ENCODE results near the gene ZNF792.
"Not testable (repeated sequence)": the region's sequence is repeated elsewhere in the genome, so short reads cannot be mapped to it uniquely, and the experiment has no call there.

The ZNF792 gene

DNA sequence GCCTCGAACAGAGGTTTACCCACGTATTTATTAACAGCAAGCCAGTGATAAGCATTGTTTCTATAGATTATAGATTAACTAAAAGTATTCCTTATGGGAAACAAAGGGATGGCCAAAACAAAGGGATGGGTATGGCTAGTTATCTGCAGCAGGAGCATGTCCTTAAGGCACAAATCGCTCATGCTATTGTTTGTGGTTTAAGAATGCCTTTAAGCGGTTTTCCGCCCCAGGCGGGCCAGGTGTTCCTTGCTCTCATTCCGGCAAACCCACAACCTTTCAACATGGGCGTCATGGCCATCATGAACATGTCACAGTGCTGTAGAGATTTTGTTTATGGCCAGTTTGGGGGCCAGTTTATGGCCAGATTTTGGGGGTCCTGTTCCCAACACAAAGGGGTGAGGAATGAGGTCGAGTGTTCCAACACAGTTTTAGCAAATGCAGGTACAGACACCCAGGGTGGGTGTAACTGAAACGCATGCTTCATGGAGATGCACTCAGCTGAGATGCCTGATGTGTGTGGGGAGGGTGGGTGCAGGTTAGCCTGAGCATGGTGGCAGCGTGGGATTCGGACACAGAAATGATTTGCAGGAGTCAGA lies 6.3 kb upstream of the ZNF792 start:
- DNase-seq = not testable (repeated sequence)

DNA sequence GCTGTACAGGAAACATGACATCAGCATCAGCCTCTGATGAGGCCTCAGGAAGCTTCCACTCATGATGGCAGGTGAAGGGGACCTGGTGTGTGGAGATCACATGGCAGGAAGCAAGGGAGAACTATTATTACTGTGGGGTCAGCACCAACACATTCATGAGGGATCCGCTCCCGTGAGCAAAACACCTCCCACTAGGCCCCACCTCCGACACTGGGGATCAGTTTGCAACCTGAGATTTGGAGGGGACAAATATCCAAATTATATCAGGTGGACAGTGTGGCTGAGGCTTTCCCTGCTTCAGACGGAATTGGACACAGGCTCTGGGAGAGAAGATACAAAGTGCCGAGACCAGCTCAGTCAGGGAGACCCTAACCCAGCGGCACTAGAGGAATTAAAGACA lies 5.7 kb upstream of the ZNF792 start:
- no peak for DNase-seq

DNA sequence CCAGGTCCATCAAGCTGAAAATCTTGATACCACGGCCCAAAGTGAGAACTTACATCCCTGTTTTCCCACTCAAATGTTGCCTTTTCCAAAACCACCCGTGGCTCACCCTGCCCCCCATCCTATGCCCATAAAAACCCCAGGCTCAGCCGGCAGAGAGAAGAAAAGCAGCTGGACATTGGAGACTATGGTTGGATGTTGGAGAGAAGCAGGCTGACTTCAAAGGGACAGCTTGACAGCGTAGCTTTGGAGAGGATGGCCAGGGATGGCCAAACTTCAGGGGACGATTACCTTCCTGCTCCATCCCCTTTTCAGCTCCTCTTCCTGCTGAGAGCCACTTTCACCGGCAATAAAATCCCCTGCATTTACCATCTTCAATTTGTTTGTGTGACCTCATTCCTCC lies 3.5 kb upstream of the ZNF792 start:
- no peak for DNase-seq

DNA sequence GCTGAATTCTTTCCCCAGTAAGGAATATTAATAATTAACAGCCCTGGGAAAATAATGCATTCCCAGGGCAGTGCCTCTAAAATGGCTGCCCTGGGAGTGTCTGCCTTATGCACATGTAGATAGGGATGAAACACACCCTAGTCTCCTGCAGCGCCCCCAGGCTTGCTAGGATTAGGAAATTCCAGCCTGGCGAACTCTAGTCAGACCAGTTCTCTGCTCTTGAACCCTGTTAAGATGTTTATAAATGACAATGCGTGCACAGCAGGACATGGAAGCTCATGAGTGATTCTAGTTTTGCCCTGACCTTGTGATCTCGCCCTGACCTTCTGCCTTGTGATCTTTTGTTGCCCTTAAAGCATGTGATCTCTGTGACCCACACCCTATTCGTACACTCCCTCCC lies 1.5 kb upstream of the ZNF792 start:
- DNase-seq = not testable (repeated sequence)

DNA sequence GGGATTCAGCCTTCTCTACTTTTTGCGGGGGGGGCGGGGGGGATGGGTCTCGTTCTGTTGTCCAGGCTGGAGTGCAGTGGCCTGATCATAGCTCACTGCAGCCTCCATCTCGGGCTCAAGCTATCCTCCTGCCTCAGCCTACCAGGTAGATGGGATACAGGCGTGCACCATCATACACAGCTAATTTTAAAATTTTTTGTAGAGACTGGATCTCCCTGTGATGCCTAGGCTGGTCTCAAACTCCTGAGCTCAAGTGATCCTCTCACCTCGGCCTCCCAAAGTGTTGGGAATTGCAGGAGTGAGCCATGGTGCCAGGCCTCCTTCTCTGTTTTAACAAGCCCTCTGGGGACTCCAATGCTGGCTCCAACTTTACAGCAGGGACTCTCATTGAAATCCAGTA lies 569 bp upstream of the ZNF792 start:
- no peak for DNase-seq

DNA sequence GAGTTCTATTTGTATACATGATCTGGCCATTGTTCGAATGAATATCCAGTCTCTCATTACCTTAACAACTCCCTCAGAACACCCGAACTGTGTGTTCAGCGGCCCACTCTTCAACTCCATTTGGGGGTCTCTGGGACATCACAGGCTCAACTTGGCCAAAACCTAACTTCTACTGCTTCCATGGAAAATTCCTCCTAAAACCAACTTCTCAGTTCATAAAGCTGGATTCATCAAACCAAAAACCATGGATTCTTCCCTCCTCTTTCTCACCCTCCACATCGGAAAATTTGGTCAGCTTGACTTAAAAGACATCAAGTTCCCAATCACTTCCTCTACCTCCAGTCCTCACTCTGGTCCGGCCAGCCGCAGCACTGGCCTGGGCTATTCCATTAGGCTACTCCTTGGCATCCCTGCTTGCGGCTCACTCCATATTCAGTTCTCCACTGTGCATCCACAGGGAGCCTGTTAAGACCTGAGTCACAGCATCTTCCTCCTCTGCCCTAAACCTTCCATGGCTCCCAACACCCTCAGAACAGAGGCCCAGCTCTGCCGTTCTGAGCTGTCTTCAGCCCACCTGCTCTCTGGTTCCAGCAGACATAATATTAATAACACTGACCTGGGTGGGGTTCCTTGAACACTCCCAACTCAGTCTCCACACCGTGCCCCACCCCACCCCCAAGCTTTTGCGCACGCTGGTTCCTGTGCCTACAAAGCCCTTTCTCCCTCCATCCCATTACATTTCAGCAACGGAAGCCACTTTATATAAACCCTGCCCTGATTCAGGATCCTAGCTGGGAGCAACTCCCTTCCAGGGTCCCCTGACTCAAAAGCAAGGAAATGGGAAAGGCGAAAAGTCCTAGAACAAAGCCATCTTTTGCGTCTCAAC lies 1.1 kb downstream of the ZNF792 start:
- DNase-seq = peak; percentile 38

DNA sequence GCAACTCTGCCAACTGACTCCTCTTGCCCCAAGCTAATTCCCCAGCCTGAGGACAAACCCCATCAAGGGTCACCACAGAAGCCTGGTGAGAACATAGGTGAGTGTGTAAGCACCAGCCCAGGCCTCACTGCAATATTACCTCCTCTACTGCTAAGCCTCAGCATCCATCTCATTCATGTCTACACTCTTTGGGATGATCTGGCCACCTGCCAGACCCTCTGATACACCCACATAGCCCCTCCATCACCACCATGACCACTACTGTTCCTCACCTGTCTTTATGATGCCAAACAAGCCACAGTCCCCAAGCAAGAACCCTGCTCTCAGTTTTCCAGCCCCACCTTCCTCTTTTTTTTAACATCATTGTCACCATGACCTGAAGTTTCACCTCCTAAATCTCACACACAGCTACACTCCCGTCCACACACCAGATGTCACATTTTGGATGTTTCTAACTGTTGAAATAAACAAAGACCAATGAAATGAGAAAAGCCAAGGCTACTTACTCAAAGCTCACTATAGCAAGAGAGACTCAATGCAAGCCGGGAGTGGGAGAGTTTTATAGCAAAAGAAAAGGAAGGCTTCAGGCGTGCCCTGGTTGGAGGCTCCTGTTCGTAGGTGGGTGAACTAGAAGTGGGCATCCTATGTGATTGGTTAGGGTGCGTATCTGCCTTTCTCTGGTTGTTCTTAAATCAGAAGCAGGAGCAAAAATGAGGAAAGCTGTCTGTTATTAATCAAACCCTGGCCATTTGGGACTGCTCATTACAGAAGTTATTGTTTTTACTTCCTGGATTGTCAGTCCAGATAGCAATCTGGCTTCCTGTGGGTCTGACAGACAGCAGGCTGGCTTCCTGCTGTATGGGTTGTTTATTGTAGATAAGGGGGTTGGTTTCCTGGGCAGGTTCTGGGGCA lies 2.0 kb downstream of the ZNF792 start:
- peak; percentile 49 for DNase-seq

DNA sequence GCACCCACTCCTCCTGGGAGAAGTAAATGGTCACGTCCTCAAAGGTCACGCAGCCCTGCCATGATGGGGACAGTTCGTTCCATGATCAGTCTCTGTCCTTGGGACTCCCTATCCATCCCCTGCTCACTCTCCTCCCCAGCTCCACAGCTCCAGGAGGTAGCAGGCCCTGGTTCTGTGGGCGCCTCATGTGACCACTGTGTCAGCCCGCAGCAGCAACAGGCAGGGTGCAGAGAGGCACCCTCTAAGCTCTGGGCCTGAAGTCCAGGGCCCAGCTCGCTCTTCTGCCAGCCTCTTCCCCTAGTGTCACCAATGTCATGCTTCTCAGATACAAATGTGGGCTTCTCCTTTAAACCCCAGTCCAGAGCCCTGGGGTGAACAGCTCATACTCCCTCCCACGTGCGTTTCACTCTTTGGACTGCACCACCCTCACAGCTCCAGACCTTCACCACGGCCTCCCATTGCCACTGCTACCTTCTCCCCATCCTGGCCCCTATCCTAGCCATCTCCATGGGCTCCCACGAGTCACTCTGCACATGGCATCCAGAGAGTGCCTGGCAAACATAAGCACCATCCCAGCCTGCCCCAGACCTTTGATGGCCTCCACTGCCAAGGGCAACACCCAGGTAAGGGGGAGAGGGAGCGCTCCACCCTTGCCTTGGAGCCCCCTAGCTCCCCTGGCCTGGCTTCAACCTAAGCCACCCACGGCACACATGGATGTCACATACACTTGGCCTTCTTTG lies 2.9 kb downstream of the ZNF792 start:
- no peak for DNase-seq

DNA sequence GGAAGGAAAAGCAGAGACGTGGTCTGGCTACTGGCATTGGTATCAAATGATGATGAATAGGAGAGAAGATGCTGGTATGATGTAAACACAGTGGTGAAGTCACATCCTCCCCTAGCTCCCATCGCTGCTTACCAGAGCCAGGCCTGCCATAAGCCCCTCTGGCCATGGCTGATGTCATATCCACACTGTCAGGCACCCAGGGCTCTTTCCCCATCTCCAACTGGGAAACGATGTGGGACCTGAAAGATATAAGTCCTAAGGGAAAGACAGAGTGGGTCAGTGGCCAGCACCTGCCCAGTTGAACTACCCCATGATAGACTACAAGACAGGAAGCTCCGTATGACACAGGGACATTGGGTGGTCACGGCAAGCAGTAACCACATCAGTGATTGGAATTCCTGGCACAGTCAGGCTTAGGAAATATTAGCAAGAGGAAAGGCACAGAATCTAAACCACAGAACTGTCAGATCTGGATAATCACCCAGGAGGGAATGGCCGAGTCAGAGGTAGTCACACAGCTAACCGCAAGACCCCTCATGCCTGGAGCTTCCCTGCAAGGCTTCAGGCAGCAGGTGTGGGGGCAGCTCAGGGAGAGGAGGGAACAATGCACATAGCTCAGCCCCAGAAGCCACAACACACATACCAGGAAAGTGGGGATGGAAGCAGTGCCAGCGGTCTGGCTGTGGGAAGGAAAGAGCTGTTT lies 3.8 kb downstream of the ZNF792 start:
- no peak for DNase-seq

DNA sequence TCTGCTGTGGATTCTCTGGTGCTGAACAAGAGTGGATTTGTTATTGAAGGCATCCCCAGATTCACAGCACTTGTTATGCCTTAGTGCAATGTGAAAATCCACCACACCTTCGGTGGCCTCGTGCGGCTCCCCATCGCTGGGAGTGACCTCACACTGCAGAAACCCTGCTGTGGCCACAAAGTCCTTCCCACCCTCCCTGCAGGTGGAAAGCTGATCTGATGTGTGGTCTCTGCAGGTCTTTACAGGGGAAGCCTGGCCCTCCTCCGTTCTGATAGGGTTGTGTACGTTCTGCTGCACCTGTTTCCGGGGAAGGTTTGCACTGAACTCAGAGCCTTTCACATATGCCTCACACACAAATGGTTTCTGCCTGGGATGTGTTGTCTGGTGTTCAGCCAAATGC lies 5.0 kb downstream of the ZNF792 start:
- no peak for DNase-seq

DNA sequence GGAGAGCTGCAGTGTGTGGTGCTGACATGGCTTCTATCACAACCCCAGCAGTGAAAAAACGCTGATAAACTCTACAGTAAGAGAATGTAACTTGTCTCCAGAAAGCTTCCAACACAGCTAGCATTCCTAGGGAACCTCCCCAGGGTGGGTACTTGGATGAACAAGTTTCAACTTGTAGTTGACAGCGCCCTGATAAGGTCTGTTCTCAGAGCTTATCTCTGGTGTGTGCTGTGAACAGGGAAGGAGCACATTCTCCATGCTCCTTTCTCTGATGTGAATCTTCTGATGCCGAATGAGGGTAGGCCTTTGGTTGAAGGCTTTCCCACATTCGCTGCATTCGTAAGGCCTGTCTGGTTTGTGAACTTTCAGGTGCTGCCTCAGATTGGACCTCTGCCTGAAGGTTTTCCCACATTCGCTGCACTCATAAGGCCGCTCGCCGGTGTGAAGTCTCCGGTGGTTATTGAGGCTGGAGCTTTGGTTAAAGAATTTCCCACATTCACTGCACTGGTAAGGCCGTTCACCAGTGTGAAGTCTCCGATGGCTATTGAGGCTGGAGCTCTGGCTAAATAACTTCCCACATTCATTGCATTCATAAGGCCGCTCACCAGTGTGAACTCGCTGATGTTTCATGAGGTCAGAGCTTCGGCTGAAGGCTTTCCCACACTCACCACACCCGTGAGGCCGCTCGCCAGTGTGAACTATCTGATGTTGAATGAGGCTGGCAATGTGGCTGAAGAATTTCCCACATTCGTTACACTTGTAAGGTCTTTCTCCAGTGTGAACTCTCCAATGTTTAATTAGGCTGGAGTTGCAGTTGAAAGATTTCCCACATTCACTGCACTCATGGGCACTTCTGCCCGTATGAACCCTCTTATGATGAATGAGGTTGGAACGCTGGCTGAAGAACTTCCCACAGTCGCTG lies 5.9 kb downstream of the ZNF792 start:
- DNase-seq = no peak

DNA sequence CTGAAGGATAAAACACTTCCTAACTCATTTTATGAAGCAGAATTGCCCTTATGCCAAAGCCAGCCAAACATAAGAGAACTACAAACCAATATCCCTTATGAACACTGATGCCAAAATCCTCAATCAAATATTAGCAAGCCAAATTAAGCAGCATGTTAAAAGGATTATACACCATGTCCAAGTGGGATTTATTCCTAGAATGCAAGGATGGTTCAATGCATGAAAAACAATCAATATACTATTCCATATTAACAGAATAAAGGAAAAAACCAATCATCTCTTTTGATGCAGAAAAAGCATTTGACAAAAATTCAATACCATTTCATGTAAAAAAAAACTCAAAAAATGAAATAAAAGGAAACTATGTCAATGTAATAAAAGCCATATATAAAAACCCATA lies 10.9 kb downstream of the ZNF792 start:
- no peak for DNase-seq

DNA sequence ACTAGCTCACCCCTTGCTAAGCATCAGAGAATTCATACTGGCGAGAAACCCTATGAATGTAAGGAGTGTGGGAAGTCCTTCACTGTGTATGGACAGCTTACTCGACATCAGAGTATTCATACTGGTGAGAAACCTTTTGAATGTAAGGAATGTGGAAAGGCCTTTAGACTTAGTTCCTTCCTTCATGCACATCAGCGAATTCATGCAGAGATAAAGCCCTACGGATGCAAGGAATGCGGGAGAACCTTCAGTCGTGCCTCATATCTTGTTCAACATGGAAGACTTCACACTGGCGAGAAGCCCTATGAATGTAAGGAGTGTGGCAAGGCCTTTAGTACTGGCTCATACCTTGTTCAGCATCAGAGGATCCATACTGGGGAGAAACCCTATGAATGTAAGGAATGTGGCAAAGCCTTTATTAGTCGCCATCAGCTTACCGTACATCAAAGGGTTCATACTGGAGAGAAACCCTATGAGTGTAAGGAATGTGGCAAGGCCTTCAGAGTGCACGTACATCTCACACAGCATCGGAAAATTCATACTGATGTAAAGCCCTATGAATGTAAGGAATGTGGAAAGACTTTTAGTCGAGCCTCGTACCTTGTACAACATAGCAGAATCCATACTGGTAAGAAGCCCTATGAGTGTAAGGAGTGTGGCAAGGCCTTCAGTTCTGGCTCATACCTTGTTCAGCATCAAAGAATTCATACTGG lies 20.0 kb downstream of the ZNF792 start:
- DNase-seq = no peak

DNA sequence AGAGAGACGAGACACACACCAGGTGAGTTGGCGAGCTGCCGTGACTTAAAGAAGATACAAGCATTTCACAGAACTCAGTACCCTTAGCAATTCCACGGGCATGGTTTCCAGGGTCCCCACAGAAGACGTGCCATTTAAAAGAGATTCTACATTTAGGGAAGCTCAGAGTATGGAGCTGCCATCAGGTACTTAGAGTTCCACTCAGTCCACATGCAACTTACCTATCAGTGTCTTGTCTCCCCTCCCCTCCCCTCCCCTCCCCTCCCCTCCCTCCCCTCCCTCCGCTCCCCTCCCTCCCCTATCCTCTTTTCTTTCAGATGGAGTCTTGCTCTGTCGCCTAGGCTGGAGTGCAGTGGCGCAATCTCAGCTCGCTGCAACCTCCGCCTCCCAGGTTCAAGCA lies 25.1 kb downstream of the ZNF792 start:
- DNase-seq = no peak

DNA sequence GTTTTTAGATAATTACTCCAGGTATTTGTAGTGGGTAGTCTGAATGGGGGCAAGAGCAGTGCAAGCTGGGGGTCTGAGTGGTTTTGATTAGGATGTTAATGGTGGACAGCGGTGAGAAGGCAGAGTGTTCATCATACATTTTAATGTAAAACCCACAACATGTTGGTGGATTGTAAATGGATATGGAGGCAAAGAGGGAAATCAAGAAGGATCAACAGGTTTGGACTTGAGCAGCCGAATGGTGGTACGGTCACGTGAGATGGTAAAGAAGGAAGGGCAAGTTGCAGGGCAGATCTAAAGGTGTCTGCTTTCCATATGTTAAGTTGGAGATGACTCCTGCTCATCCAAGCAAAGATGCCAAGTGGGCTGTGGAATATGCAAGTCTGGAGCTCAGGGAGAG lies 27.8 kb downstream of the ZNF792 start:
- DNase-seq = no peak

DNA sequence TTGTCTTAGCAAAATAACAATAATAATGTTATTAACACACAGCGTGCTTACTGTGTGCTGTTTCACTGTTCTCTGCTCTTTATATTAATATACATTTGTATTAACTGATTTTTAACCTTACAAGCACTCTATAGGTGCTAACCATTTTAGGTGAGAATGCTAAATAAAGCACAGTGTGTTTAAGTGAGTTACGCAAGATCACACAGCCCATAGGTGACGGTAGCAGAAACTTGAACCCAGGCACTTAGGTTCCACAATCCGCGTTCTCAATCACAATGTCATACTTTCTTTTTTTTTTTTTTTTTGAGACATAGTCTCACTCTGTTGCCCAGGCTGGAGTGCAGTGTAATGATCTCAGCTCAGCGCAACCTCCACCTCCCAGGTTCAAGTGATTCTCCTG lies 31.5 kb downstream of the ZNF792 start:
- no peak for DNase-seq

DNA sequence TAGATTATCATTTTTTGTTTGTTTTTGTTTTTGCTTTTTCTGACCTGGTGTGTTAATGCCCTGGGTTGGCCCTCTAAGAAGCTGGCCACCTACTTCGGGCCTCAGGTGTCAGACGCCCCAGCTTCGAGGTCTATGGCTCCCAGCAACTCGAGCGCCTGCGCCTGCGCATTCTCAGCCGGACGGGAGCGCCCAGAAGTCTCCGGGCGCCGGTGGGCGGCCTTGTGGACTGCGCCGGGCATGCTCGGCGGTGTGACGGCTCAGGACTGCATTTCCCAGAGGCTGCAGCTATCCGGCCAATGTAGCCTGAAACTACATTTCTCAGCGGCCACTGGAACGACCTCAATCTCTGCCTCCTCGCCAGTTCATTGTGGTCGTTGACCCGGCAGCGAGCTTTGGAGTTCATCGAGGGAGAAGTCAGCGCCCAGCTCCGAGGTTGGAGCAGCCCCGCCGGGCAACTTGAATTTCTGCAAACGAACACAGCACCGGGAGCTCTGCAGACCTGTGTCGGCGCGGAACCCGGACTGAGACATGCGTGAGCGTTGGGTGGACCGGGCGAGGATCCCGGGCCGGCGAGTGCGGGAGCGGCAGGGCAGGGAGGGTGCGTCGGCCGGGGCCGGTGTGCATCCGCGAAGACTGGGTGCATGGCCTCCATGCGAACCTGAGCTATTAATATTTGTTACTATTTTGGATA lies 37.2 kb downstream of the ZNF792 start, which contains the start of gene ZNF30:
Gene ZNF30, plus strand, starts transcription at position 219 of the 691 bp plus-strand sequence. CDS start 3,045 bp downstream, outside the sequence.
- DNase-seq = peak; percentile 89

DNA sequence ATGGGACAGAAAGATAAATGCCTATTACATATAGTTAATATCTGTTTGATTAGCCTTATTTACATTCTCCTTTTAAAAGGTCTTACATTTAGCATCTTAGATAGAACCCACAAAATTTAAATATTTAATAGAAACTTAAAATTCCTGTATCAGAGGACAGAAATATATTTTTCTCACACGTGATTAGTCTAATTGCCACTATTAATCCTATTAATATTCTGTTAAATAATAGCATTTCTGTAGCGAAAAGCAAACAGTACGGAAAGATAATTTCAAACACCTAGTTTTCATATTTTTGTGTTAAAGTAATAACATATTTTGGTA lies 37.7 kb downstream of the ZNF792 start:
- DNase-seq = no peak

DNA sequence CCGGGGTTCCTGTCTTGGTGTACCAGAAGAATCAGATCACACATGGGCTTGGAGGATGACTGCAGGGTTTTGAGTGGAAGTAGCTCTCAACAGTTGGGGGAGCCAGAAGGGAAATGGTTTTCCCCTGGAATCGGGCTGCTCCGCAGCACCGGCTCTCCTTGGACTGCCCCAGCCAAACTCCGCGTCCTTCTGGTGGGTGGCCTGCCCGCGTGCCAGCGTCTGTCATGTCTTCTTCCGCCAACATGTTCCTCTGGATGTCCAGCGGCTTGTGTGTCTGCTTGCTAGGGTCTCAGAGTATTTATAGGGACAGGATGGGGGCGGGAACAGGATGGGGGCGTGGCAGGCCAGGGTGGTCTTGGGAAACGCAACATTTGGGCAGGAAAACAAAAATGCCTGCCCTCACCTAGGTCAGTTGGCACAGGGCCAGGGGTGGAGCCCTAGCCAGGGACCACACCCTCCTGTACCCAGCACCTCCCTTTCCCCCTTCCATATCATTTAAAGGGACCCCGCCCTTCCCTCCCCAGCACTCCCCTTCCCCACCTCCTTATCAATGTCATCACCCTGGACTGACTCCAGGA lies 38.7 kb downstream of the ZNF792 start:
- no peak for DNase-seq
